Measurements from ENCODE around the gene JAZF1. TPM values are rescaled to one million over a fixed set of nuclear protein-coding genes. Genes with fewer than 3 reads are reported as not detected.

JAZF1 gene
- total and polyA plus RNA-seq, 8 donors: 0.58 to 16.7 (median 7.2) TPM

GRCh38 chr7:28124413-28124812 lies 56.2 kb downstream of the JAZF1 start:
- Histone ChIP-seq H3K4me1 (peaks cover 0 to 51% (median 31%) of the 10 kb centered on the region in 4 donors), H3K4me3 (no peak overlapping the region), H3K9me3 (no peaks in the 10 kb centered on the region), H3K27ac (no peak overlapping the region), H3K36me3 (no peaks in the 10 kb centered on the region), H3K27me3 (no peaks in the 10 kb centered on the region)
- WGBS, 5 donors: 80 to 93% (median 90%) methylated on average over 2 of the region's 2 CpGs
- TF ChIP-seq EP300 (IDR thresholded peaks at IDR 0.05): no peak
- TF ChIP-seq CTCF (IDR thresholded peaks at IDR 0.05): no peak
- TF ChIP-seq POLR2A (IDR thresholded peaks at IDR 0.05): no peak
- no peak for TF ChIP-seq POLR2AphosphoS5 (IDR thresholded peaks at IDR 0.05)
- intact Hi-C loops (cut with DNase I; ENCODE audit: low total_unique reads): no loop called here
- no peak for DNase-seq

GRCh38 chr7:28123752-28124151 lies 56.8 kb downstream of the JAZF1 start:
- H3K4me1 ChIP-seq: peaks cover 0 to 52% (median 33%) of the 10 kb centered on the region in 4 donors
- no peak overlapping the region for H3K4me3 ChIP-seq
- DNase-seq: no peak
- WGBS, 5 donors: 86 to 94% (median 93%) methylated on average over 5 of the region's 5 CpGs
- no peaks in the 10 kb centered on the region for H3K9me3 ChIP-seq
- TF ChIP-seq POLR2AphosphoS5 (IDR thresholded peaks at IDR 0.05) (no peak), EP300 (IDR thresholded peaks at IDR 0.05) (no peak), CTCF (IDR thresholded peaks at IDR 0.05) (no peak), POLR2A (IDR thresholded peaks at IDR 0.05) (no peak)
- H3K27me3 ChIP-seq: no peaks in the 10 kb centered on the region
- no peak overlapping the region for H3K27ac ChIP-seq
- intact Hi-C loops (cut with DNase I; ENCODE audit: low total_unique reads): no loop called here
- H3K36me3 ChIP-seq: no peaks in the 10 kb centered on the region

DNA sequence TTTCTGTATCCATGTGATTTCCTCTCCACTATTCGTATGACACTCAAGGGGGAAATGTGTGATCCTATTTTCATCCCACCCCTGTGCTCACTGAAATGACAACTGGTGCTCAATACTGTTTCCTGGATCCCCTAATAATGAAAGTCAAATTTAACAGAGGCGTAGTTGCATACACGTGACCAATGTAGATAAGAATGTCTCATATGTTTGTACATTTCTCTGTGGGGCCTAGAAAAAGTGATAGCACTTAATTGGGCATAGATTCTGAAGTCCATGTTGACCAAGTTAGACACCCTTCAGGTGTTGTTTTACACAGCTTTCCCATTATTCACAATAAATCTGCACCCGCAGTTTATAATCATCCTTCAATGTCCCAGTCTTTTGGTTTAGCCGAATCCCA lies 59.1 kb downstream of the JAZF1 start:
- H3K4me3 ChIP-seq: no peak overlapping the region
- H3K27ac ChIP-seq: no peak overlapping the region
- peak in 1 of 2 donors; percentile 28 for DNase-seq
- no peaks in the 10 kb centered on the region for H3K27me3 ChIP-seq
- WGBS, 5 donors: 64 to 81% (median 69%) methylated on average over 5 of the region's 5 CpGs
- peaks cover 0 to 43% (median 27%) of the 10 kb centered on the region in 4 donors for H3K4me1 ChIP-seq
- H3K9me3 ChIP-seq: no peaks in the 10 kb centered on the region
- TF ChIP-seq CTCF (IDR thresholded peaks at IDR 0.05) (no peak), EP300 (IDR thresholded peaks at IDR 0.05) (no peak), POLR2A (IDR thresholded peaks at IDR 0.05) (no peak), POLR2AphosphoS5 (IDR thresholded peaks at IDR 0.05) (peak in 1 of 3 donors; percentile 4)
- intact Hi-C loops (cut with DNase I; ENCODE audit: low total_unique reads): no loop called here
- no peaks in the 10 kb centered on the region for H3K36me3 ChIP-seq

DNA sequence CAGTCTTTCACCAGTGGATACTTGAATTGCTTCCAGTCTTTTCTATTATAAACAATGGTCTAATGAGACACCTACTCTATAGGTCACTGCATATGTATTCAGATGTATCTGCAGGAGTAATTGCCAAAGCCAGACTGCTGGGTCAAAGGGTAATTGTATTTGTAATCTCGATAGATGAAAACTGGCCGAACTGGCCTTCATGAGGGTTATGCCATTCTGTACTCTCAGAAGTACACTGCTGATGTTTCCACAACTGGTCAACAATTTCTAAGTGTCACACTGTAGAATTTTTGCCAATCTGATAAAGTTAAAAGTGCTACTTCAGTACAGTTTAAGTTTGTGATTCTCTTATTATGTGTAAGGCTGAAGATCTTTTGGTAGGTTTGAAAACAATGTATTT lies 64.6 kb downstream of the JAZF1 start:
- Histone ChIP-seq H3K9me3 (no peaks in the 10 kb centered on the region), H3K4me1 (peaks cover 0 to 36% (median 13%) of the 10 kb centered on the region in 4 donors), H3K27ac (no peak overlapping the region), H3K36me3 (no peaks in the 10 kb centered on the region), H3K4me3 (no peak overlapping the region), H3K27me3 (no peaks in the 10 kb centered on the region)
- TF ChIP-seq POLR2AphosphoS5 (IDR thresholded peaks at IDR 0.05) (no peak), CTCF (IDR thresholded peaks at IDR 0.05) (no peak), EP300 (IDR thresholded peaks at IDR 0.05) (no peak), POLR2A (IDR thresholded peaks at IDR 0.05) (no peak)
- no peak for DNase-seq
- intact Hi-C loops (cut with DNase I; ENCODE audit: low total_unique reads): no loop called here
- 28 to 59% (median 39%) methylated on average over 2 of the region's 2 CpGs for WGBS, 5 donors
